Measurements from ENCODE around the gene MUSTN1. TPM values are rescaled to one million over a fixed set of nuclear protein-coding genes. Genes with fewer than 3 reads are reported as not detected.

The MUSTN1 gene
- total and polyA plus RNA-seq, 2 of the 13 experiments (the other 11 are each of a cell fraction or from before 2014, with no cell fraction given) = 0.84 to 1.4 TPM

DNA sequence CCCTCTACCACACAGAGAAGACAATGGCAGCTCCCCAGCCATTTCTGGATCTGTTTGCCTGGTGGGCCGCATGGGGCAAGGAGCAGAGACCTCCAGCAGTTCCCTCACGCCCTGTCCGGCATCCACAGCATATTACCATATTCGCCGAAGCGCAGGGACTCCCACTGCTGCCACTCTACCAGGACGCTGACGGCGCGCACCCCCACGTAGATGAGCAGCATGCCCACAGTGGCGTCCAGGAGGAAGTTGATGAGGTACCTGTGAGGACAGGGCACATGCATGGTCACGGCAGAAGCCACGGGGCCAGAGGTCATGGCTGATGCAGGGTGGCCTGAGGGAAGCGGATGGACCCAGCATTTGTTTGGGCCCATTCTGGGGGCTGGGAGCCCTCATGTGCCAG, 14.8 kb upstream of the MUSTN1 start (continued):
- TF ChIP-seq, protein P1, sequence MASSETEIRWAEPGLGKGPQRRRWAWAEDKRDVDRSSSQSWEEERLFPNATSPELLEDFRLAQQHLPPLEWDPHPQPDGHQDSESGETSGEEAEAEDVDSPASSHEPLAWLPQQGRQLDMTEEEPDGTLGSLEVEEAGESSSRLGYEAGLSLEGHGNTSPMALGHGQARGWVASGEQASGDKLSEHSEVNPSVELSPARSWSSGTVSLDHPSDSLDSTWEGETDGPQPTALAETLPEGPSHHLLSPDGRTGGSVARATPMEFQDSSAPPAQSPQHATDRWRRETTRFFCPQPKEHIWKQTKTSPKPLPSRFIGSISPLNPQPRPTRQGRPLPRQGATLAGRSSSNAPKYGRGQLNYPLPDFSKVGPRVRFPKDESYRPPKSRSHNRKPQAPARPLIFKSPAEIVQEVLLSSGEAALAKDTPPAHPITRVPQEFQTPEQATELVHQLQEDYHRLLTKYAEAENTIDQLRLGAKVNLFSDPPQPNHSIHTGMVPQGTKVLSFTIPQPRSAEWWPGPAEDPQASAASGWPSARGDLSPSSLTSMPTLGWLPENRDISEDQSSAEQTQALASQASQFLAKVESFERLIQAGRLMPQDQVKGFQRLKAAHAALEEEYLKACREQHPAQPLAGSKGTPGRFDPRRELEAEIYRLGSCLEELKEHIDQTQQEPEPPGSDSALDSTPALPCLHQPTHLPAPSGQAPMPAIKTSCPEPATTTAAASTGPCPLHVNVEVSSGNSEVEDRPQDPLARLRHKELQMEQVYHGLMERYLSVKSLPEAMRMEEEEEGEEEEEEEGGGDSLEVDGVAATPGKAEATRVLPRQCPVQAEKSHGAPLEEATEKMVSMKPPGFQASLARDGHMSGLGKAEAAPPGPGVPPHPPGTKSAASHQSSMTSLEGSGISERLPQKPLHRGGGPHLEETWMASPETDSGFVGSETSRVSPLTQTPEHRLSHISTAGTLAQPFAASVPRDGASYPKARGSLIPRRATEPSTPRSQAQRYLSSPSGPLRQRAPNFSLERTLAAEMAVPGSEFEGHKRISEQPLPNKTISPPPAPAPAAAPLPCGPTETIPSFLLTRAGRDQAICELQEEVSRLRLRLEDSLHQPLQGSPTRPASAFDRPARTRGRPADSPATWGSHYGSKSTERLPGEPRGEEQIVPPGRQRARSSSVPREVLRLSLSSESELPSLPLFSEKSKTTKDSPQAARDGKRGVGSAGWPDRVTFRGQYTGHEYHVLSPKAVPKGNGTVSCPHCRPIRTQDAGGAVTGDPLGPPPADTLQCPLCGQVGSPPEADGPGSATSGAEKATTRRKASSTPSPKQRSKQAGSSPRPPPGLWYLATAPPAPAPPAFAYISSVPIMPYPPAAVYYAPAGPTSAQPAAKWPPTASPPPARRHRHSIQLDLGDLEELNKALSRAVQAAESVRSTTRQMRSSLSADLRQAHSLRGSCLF (CRISPR knock-in tag; IDR thresholded peaks at IDR 0.05; ENCODE audit: borderline replicate concordance) = no peak
- TF ChIP-seq CENPT (CRISPR knock-in tag; IDR thresholded peaks at IDR 0.05; ENCODE audit: low read depth) = no peak
- TF ChIP-seq, protein P2, sequence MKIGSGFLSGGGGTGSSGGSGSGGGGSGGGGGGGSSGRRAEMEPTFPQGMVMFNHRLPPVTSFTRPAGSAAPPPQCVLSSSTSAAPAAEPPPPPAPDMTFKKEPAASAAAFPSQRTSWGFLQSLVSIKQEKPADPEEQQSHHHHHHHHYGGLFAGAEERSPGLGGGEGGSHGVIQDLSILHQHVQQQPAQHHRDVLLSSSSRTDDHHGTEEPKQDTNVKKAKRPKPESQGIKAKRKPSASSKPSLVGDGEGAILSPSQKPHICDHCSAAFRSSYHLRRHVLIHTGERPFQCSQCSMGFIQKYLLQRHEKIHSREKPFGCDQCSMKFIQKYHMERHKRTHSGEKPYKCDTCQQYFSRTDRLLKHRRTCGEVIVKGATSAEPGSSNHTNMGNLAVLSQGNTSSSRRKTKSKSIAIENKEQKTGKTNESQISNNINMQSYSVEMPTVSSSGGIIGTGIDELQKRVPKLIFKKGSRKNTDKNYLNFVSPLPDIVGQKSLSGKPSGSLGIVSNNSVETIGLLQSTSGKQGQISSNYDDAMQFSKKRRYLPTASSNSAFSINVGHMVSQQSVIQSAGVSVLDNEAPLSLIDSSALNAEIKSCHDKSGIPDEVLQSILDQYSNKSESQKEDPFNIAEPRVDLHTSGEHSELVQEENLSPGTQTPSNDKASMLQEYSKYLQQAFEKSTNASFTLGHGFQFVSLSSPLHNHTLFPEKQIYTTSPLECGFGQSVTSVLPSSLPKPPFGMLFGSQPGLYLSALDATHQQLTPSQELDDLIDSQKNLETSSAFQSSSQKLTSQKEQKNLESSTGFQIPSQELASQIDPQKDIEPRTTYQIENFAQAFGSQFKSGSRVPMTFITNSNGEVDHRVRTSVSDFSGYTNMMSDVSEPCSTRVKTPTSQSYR (CRISPR knock-in tag; IDR thresholded peaks at IDR 0.05; ENCODE audit: borderline replicate concordance) = no peak
- no peak for TF ChIP-seq HDAC2 (CRISPR knock-in tag; IDR thresholded peaks at IDR 0.05)

- TF ChIP-seq, protein P3, sequence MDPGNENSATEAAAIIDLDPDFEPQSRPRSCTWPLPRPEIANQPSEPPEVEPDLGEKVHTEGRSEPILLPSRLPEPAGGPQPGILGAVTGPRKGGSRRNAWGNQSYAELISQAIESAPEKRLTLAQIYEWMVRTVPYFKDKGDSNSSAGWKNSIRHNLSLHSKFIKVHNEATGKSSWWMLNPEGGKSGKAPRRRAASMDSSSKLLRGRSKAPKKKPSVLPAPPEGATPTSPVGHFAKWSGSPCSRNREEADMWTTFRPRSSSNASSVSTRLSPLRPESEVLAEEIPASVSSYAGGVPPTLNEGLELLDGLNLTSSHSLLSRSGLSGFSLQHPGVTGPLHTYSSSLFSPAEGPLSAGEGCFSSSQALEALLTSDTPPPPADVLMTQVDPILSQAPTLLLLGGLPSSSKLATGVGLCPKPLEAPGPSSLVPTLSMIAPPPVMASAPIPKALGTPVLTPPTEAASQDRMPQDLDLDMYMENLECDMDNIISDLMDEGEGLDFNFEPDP (CRISPR knock-in tag; conservative IDR thresholded peaks at IDR 0.05) = no peak
- TF ChIP-seq ZNF530 (CRISPR knock-in tag; IDR thresholded peaks at IDR 0.05; ENCODE audit: low read depth) (no peak), NPAS2 (CRISPR knock-in tag; IDR thresholded peaks at IDR 0.05; ENCODE audit: borderline replicate concordance) (no peak), ZBTB34 (CRISPR knock-in tag; IDR thresholded peaks at IDR 0.05) (no peak), AKAP8 (CRISPR knock-in tag; IDR thresholded peaks at IDR 0.05) (no peak), KAT2B (IDR thresholded peaks at IDR 0.05; ENCODE audit: borderline replicate concordance, low read depth, low read length) (no peak)
- Histone ChIP-seq H2AFZ (ENCODE audit: low read length) (no peak overlapping the region), H3K27me3 (ENCODE audit: control insufficient read depth in 1 of 2, insufficient read depth in 2 of 2, low read length in 2 of 2) (no peaks in the 10 kb centered on the region), H3K79me2 (ENCODE audit: insufficient read depth, low read length) (no peaks in the 10 kb centered on the region), H3K27ac (ENCODE audit: extremely low read length, insufficient read depth, low read length) (no peak overlapping the region), H3K4me1 (ENCODE audit: insufficient read depth, low read length) (peaks cover 25% of the 10 kb centered on the region), H3K9ac (ENCODE audit: insufficient read depth, low read depth, low read length) (no peak overlapping the region), H3K9me3 (ENCODE audit: low read length) (no peaks in the 10 kb centered on the region), H3K4me2 (ENCODE audit: low read depth, low read length) (no peak overlapping the region), H3K4me3 (replicated peaks in 1 of 3; ENCODE audit: insufficient read depth in 1 of 3, low read depth in 2 of 3, low read length in 3 of 3) (no peak overlapping the region), H3K36me3 (replicated peaks in 1 of 2; ENCODE audit: control insufficient read depth in 1 of 2, insufficient read depth in 2 of 2, low read length in 2 of 2) (peaks cover 2 to 9% of the 10 kb centered on the region in 2 experiments; a peak in 3 of 5 replicates), H4K20me1 (ENCODE audit: insufficient read depth, low read length) (no peaks in the 10 kb centered on the region)
- ATAC-seq (no peak), FAIRE-seq (no peak), DNase-seq (ENCODE audit: low spot score) (no peak)
- BruUV-seq (replicated peaks) = no TSS peak
- 75% methylated on average over 2 of the region's 7 CpGs for WGBS (ENCODE audit: low lambda C conversion rate)
- in situ Hi-C loops (cut with HindIII; ENCODE audit: extremely low pct_ligation_motif_present, low pct_unique_long_range_greater_than_20kb) = no loop called here
- POLR2A ChIA-PET = no interaction called here
- CTCF ChIA-PET (ENCODE audit: low intra/inter-chr PET ratio, low total read pairs) = no interaction called here
- intact Hi-C loops (cut with micrococcal nuclease; ENCODE audit: unreplicated experiment) = no loop called here
These were observed 13.8 kb upstream of the MUSTN1 start for GRCh38 chr3:52848617-52849016.
